ENCODE measurements around the gene ZNF408. TPM values are rescaled to one million over a fixed set of nuclear protein-coding genes. Genes with fewer than 3 reads are reported as not detected.

Gene ZNF408
- total RNA-seq, 1 donor from 2014 or later = 16.1 TPM

GRCh38 chr11:46724088-46724487, 23.3 kb downstream of the ZNF408 start:
- intact Hi-C loops (cut with micrococcal nuclease) = no loop called here

GRCh38 chr11:46725338-46726205, 24.7 kb downstream of the ZNF408 start:
- intact Hi-C loops (cut with micrococcal nuclease) = no loop called here

- intact Hi-C loops (cut with micrococcal nuclease) = no loop called here
These were observed 25.5 kb downstream of the ZNF408 start for GRCh38 chr11:46726206-46726862.

GRCh38 chr11:46727952-46728658, 27.3 kb downstream of the ZNF408 start:
- intact Hi-C loops (cut with micrococcal nuclease) = no loop called here

- intact Hi-C loops (cut with micrococcal nuclease) = no loop called here
These were observed 27.8 kb downstream of the ZNF408 start for GRCh38 chr11:46728659-46729040.

GRCh38 chr11:46729110-46730027, 28.5 kb downstream of the ZNF408 start:
- intact Hi-C loops (cut with micrococcal nuclease) = no loop called here

GRCh38 chr11:46731545-46731944, 30.7 kb downstream of the ZNF408 start:
- intact Hi-C loops (cut with micrococcal nuclease) = no loop called here

- intact Hi-C loops (cut with micrococcal nuclease) = no loop called here
These were observed 32.4 kb downstream of the ZNF408 start for GRCh38 chr11:46733234-46733633.

GRCh38 chr11:46736146-46736545, 35.3 kb downstream of the ZNF408 start:
- intact Hi-C loops (cut with micrococcal nuclease) = no loop called here

- intact Hi-C loops (cut with micrococcal nuclease) = no loop called here
These were observed 35.8 kb downstream of the ZNF408 start for GRCh38 chr11:46736615-46737014.

GRCh38 chr11:46737699-46738098, 36.9 kb downstream of the ZNF408 start:
- intact Hi-C loops (cut with micrococcal nuclease) = no loop called here

- intact Hi-C loops (cut with micrococcal nuclease) = no loop called here
These were observed 38.1 kb downstream of the ZNF408 start for GRCh38 chr11:46738887-46739286.

GRCh38 chr11:46741600-46742484, 41.0 kb downstream of the ZNF408 start:
- intact Hi-C loops (cut with micrococcal nuclease) = no loop called here

- intact Hi-C loops (cut with micrococcal nuclease) = no loop called here
These were observed 42.2 kb downstream of the ZNF408 start for GRCh38 chr11:46743043-46743442.

GRCh38 chr11:46743693-46744339, 43.0 kb downstream of the ZNF408 start:
- intact Hi-C loops (cut with micrococcal nuclease) = no loop called here

GRCh38 chr11:46745328-46745727, 44.5 kb downstream of the ZNF408 start:
- intact Hi-C loops (cut with micrococcal nuclease) = no loop called here

GRCh38 chr11:46745995-46746394, 45.2 kb downstream of the ZNF408 start:
- intact Hi-C loops (cut with micrococcal nuclease) = no loop called here

- intact Hi-C loops (cut with micrococcal nuclease) = no loop called here
These were observed 46.3 kb downstream of the ZNF408 start for GRCh38 chr11:46747150-46747549.
